ENCODE data around the gene SGK1.
"Not testable (repeated sequence)": the region's sequence is repeated elsewhere in the genome, so short reads cannot be mapped to it uniquely, and the experiment has no call there.

Gene SGK1

DNA sequence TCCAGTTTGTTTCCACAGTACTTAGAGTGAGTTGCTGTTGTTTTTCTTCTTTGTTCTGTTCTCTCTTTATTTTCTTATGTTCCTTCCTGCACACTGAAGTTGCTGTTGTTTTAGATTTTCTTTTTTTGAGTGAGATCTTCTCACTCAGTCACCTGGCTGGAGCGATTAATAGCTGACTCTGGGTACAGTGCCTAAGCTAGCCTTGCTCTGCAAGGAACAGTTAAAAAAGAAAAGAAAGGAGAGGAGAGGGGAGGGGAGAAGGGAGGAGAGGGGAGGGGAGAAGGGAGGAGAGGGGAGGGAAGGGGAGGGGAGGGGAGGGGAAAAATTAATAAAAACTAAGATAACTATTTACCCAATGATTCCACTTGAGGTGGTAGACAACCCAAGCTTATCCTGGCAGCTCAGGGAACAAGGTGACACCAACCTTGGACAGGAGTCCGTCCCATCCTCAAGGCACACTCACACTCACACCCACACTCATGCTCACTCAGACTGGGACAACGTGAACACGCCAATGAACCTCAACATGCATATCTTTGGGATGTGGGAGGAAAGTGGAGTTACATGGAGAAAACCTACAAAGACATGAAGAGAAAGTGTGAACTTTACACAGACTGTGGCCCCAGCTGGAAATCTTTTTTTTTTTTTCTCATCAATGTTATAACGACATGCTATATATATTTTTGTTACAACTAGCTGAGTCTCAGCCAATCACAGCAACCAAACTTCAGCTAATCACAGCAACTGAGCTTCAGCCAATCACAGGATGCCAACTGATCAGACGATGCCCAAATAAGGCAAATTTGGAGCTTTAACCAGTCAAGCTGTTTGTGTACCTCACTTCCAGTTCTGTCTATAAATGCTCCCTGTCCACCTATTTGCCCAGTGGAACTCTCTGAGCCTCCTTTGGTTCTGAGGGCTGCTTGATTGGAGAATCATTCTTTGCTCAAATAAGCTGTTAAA, 124.1 kb downstream of the SGK1 start:
- Histone ChIP-seq H3K4me2 (ENCODE audit: low read length) (no peak overlapping the region), H3K27ac (ENCODE audit: low read length) (no peak overlapping the region), H3K36me3 (replicated peaks; ENCODE audit: low read depth, low read length) (no peaks in the 10 kb centered on the region), H3K79me2 (ENCODE audit: low read length) (no peaks in the 10 kb centered on the region), H4K20me1 (ENCODE audit: insufficient read depth, low read length) (no peaks in the 10 kb centered on the region), H3K9me3 (ENCODE audit: insufficient read depth, low read length) (no peaks in the 10 kb centered on the region), H3K4me3 (ENCODE audit: low read length) (no peak overlapping the region), H3K27me3 (ENCODE audit: low read depth, low read length) (no peaks in the 10 kb centered on the region), H2AFZ (ENCODE audit: low read depth, low read length) (no peak overlapping the region), H3K4me1 (ENCODE audit: low read length) (no peaks in the 10 kb centered on the region), H3K9ac (ENCODE audit: low read length) (no peak overlapping the region)
- TF ChIP-seq, protein P1, sequence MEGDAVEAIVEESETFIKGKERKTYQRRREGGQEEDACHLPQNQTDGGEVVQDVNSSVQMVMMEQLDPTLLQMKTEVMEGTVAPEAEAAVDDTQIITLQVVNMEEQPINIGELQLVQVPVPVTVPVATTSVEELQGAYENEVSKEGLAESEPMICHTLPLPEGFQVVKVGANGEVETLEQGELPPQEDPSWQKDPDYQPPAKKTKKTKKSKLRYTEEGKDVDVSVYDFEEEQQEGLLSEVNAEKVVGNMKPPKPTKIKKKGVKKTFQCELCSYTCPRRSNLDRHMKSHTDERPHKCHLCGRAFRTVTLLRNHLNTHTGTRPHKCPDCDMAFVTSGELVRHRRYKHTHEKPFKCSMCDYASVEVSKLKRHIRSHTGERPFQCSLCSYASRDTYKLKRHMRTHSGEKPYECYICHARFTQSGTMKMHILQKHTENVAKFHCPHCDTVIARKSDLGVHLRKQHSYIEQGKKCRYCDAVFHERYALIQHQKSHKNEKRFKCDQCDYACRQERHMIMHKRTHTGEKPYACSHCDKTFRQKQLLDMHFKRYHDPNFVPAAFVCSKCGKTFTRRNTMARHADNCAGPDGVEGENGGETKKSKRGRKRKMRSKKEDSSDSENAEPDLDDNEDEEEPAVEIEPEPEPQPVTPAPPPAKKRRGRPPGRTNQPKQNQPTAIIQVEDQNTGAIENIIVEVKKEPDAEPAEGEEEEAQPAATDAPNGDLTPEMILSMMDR (IDR thresholded peaks at IDR 0.05; ENCODE audit: low read depth, low read length): no peak
- no peak for TF ChIP-seq EZH2phosphoT487 (IDR thresholded peaks at IDR 0.05; ENCODE audit: low read depth)

DNA sequence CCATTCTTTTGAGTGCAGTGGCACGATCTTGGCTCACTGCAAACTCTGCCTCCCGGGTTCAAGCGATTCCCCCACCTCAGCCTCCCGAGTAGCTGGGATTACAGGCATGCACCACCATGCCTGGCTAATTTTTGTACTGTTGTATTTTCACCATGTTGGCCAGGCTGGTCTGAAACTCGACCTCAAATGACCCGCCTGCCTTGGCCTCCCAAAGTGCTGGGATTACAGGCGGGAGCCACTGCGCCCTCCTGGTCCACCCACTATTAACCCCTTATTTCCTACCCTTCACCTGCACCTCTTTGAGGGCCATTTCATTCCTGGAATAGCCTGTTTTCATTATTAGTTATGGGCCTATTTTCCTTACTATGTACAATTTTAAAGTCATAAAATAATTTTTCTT, 125.3 kb downstream of the SGK1 start:
- not testable (repeated sequence) for H3K79me2 ChIP-seq (ENCODE audit: low read length); H4K20me1 ChIP-seq (ENCODE audit: insufficient read depth, low read length); H3K9me3 ChIP-seq (ENCODE audit: insufficient read depth, low read length); H3K36me3 ChIP-seq (replicated peaks; ENCODE audit: low read depth, low read length); H3K27me3 ChIP-seq (ENCODE audit: low read depth, low read length); H3K27ac ChIP-seq (ENCODE audit: low read length); H3K4me1 ChIP-seq (ENCODE audit: low read length); H3K4me3 ChIP-seq (ENCODE audit: low read length); H3K9ac ChIP-seq (ENCODE audit: low read length); H2AFZ ChIP-seq (ENCODE audit: low read depth, low read length); H3K4me2 ChIP-seq (ENCODE audit: low read length)

DNA sequence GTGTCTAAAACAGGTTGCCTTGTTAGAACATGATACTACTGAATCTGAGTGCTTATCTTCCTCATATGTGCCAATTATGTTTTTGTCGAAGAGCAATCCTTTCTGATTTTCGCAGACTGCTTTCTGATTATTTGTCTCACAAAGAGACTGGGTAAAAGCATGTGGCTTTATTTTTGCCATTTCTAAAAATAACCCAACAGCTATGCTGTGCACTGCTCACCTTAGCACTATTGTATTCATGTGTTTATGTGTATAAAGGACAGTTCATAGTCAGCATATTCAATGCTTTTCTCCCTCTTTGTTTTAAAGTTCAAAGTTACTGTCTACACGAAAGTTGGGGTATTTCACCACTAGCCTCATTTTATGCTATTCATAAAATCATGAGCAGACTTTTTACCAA, 127.0 kb downstream of the SGK1 start:
- no peak overlapping the region for H2AFZ ChIP-seq (ENCODE audit: low read depth, low read length)
- no peaks in the 10 kb centered on the region for H4K20me1 ChIP-seq (ENCODE audit: insufficient read depth, low read length)
- no peaks in the 10 kb centered on the region for H3K9me3 ChIP-seq (ENCODE audit: insufficient read depth, low read length)
- H3K9ac ChIP-seq (ENCODE audit: low read length): no peak overlapping the region
- H3K27ac ChIP-seq (ENCODE audit: low read length): no peak overlapping the region
- H3K79me2 ChIP-seq (ENCODE audit: low read length): no peaks in the 10 kb centered on the region
- H3K27me3 ChIP-seq (ENCODE audit: low read depth, low read length): no peaks in the 10 kb centered on the region
- no peaks in the 10 kb centered on the region for H3K36me3 ChIP-seq (replicated peaks; ENCODE audit: low read depth, low read length)
- no peak overlapping the region for H3K4me2 ChIP-seq (ENCODE audit: low read length)
- no peak for TF ChIP-seq EZH2phosphoT487 (IDR thresholded peaks at IDR 0.05; ENCODE audit: low read depth)
- TF ChIP-seq, protein P1 (IDR thresholded peaks at IDR 0.05; ENCODE audit: low read depth, low read length): no peak
- H3K4me1 ChIP-seq (ENCODE audit: low read length): no peaks in the 10 kb centered on the region
- no peak overlapping the region for H3K4me3 ChIP-seq (ENCODE audit: low read length)

DNA sequence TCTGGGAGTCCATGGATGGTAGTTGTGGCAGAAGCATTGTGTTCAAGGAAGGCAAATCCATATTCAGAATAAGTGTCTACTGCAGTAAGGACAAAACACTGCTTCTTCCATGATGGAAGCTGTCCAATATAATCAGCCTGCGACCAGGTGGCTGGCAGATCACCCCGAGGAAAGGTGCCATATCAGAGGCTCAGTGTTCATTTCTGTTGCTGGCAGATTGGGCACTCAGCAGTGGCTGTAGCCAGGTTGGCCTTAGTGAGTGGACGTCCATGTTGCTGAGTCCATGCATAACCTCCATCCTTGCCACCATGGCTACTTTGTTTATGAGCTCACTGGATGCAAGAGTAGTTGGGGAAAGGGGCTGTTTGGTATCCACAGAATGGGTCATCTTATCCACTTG, 130.2 kb downstream of the SGK1 start:
- H3K9me3 ChIP-seq (ENCODE audit: insufficient read depth, low read length): no peaks in the 10 kb centered on the region
- no peak overlapping the region for H3K27ac ChIP-seq (ENCODE audit: low read length)
- no peaks in the 10 kb centered on the region for H3K79me2 ChIP-seq (ENCODE audit: low read length)
- no peak overlapping the region for H3K9ac ChIP-seq (ENCODE audit: low read length)
- no peak overlapping the region for H2AFZ ChIP-seq (ENCODE audit: low read depth, low read length)
- H3K4me1 ChIP-seq (ENCODE audit: low read length): 0 out of 2 replicates have a peak, but pooled peaks cover 2% of the 10 kb centered on the region
- no peak overlapping the region for H3K4me3 ChIP-seq (ENCODE audit: low read length)
- H4K20me1 ChIP-seq (ENCODE audit: insufficient read depth, low read length): no peaks in the 10 kb centered on the region
- TF ChIP-seq, protein P1 (IDR thresholded peaks at IDR 0.05; ENCODE audit: low read depth, low read length): no peak
- no peak for TF ChIP-seq EZH2phosphoT487 (IDR thresholded peaks at IDR 0.05; ENCODE audit: low read depth)
- no peaks in the 10 kb centered on the region for H3K27me3 ChIP-seq (ENCODE audit: low read depth, low read length)
- no peak overlapping the region for H3K4me2 ChIP-seq (ENCODE audit: low read length)
- no peaks in the 10 kb centered on the region for H3K36me3 ChIP-seq (replicated peaks; ENCODE audit: low read depth, low read length)
